WTC11 (cell line): ENCODE measurements around the gene VPS18. TPM values are rescaled to one million over a fixed set of nuclear protein-coding genes. Genes with fewer than 3 reads are reported as not detected.
A peak's percentile ranks its signal among the peaks of the same experiment; 100 is the strongest.

Source experiments
- ATAC-seq: fragments of 200-7000 bp; cut with Tn5 transposase; 2 replicates; pipeline ENCODE4 v1.10.0; 2021; ENCODE audit warnings: mild to moderate bottlenecking, moderate library complexity
- CTCF ChIA-PET: fragments of 300-600 bp; sonication (Branson Sonifier 250); formaldehyde crosslinking; loops from one replicate; lab custom pipeline; 2021; ENCODE audit warnings: antibody characterized with exemption; lab: Charles Lee
- POLR2A ChIA-PET: fragments of 350-600 bp; sonication (Branson Sonifier 250); formaldehyde crosslinking; loops from one replicate; lab custom pipeline; 2021; ENCODE audit warnings: antibody characterized with exemption; lab: Charles Lee
- DNase-seq: peaks from one replicate; pipeline ENCODE4 v3.0.0; 2021; ENCODE audit warnings: low spot score
- H3K27ac Mint-ChIP-seq: 2 replicates; pipeline ENCODE4 v1.8.0; 2021; ENCODE audit warnings: mixed read lengths
- H3K27me3 Mint-ChIP-seq: 2 replicates; pipeline ENCODE4 v1.8.0; 2021; ENCODE audit warnings: low read depth, mild to moderate bottlenecking, moderate library complexity, mixed read lengths
- H3K36me3 Mint-ChIP-seq: 2 replicates; pipeline ENCODE4 v1.8.0; 2021; ENCODE audit warnings: mixed read lengths
- H3K4me1 Mint-ChIP-seq: 2 replicates; pipeline ENCODE4 v1.8.0; 2022; ENCODE audit warnings: mixed read lengths
- H3K4me3 Mint-ChIP-seq: 2 replicates; pipeline ENCODE4 v1.8.0; 2021; ENCODE audit warnings: mild to moderate bottlenecking, moderate library complexity, mixed read lengths
- H3K9me3 Mint-ChIP-seq: 2 replicates; pipeline ENCODE4 v1.8.0; 2021; ENCODE audit warnings: mixed read lengths
- ATF1 ChIP-seq: sonication (generic); formaldehyde crosslinking; IDR thresholded peaks from 2 replicates; pipeline ENCODE4 v1.8.1; 2023; ENCODE audit warnings: mild to moderate bottlenecking, moderate library complexity, missing genetic modification reagents
- ATF2 ChIP-seq: sonication (generic); formaldehyde crosslinking; IDR thresholded peaks from 2 replicates; pipeline ENCODE4 v1.8.1; 2022; ENCODE audit warnings: low read depth, missing genetic modification reagents, borderline replicate concordance
- CDX4 ChIP-seq: fragments of 250-450 bp; sonication (Bioruptor Pico); IDR thresholded peaks from 2 replicates; pipeline ENCODE4 v1.9.0; 2021; ENCODE audit warnings: moderate library complexity, mild to moderate bottlenecking, inconsistent platforms, borderline replicate concordance
- E2F5 ChIP-seq: sonication (generic); formaldehyde crosslinking; IDR thresholded peaks from 2 replicates; pipeline ENCODE4 v1.8.1; 2022; ENCODE audit warnings: mild to moderate bottlenecking, moderate library complexity, missing genetic modification reagents
- FOXK1 ChIP-seq: sonication (generic); formaldehyde crosslinking; IDR thresholded peaks from 2 replicates; pipeline ENCODE4 v1.8.0; 2022; ENCODE audit warnings: mild to moderate bottlenecking, moderate library complexity, missing genetic modification reagents
- FOXP1 ChIP-seq: sonication (generic); formaldehyde crosslinking; IDR thresholded peaks from 2 replicates; pipeline ENCODE4 v1.8.0; 2022; ENCODE audit warnings: missing genetic modification reagents, mild to moderate bottlenecking, moderate library complexity, borderline replicate concordance
- FOXP4 ChIP-seq: sonication (generic); formaldehyde crosslinking; IDR thresholded peaks from 2 replicates; pipeline ENCODE4 v1.8.0; 2022; ENCODE audit warnings: mild to moderate bottlenecking, missing genetic modification reagents
- NR2C2 ChIP-seq: sonication (generic); formaldehyde crosslinking; IDR thresholded peaks from 2 replicates; pipeline ENCODE4 v1.8.0; 2022; ENCODE audit warnings: mild to moderate bottlenecking, missing genetic modification reagents
- PRRX2 ChIP-seq: fragments of 250-450 bp; sonication (Bioruptor Pico); IDR thresholded peaks from 2 replicates; pipeline ENCODE4 v1.8.0; 2021; ENCODE audit warnings: mild to moderate bottlenecking
- TEAD1 ChIP-seq: sonication (generic); formaldehyde crosslinking; IDR thresholded peaks from 2 replicates; pipeline ENCODE4 v1.8.0; 2022; ENCODE audit warnings: mild to moderate bottlenecking, missing genetic modification reagents
- USF2 ChIP-seq: sonication (generic); formaldehyde crosslinking; IDR thresholded peaks from 2 replicates; pipeline ENCODE4 v1.8.1; 2023; ENCODE audit warnings: mild to moderate bottlenecking, missing genetic modification reagents, moderate library complexity
- ZNF121 ChIP-seq: sonication (generic); formaldehyde crosslinking; IDR thresholded peaks from 2 replicates; pipeline ENCODE4 v1.8.0; 2023; ENCODE audit warnings: missing genetic modification reagents
- ZNF532 ChIP-seq: fragments of 250-450 bp; sonication (Bioruptor Pico); IDR thresholded peaks from 2 replicates; pipeline ENCODE4 v1.9.0; 2021; ENCODE audit warnings: mild to moderate bottlenecking, borderline replicate concordance
- total RNA-seq: library from RNA; stranded (reverse); gene quantifications from 3 replicates; pipeline ENCODE4 v1.2.3, GENCODE V29; 2021

VPS18 gene
- total RNA-seq, 1 experiment from 2014 or later: 27.3 TPM

GRCh38 chr15:40908095-40908494 is 13.8 kb downstream of the VPS18 start (continued):
- TF ChIP-seq ZNF532 (CRISPR knock-in tag): no peak

- POLR2A ChIA-PET: no interaction called here
- ATAC-seq (no peak), DNase-seq (no peak)
- Mint-ChIP-seq H3K27ac (no peak overlapping the region; the same call in 1 of the 2 replicates), H3K36me3 (no peaks in the 10 kb centered on the region), H3K4me1 (peaks cover 23% of the 10 kb centered on the region), H3K27me3 (no peaks in the 10 kb centered on the region), H3K4me3 (no peak overlapping the region), H3K9me3 (no peaks in the 10 kb centered on the region)
- no peak for TF ChIP-seq E2F5 (CRISPR knock-in tag)
- no peak for TF ChIP-seq CDX4 (CRISPR knock-in tag)
- peak; percentile 42; the same call in 1 of the 2 replicates for TF ChIP-seq FOXP1 (CRISPR knock-in tag)
- CTCF ChIA-PET: interaction anchor here (1.1 to 7.8 kb wide), 6 partner anchors 18 to 163 kb away, joined by 3 to 101 read pairs (median 5); partner anchors contain the start of gene DLL4
These were observed 15.7 kb downstream of the VPS18 start for GRCh38 chr15:40909662-40910630.

- Mint-ChIP-seq H3K36me3 (no peaks in the 10 kb centered on the region), H3K9me3 (no peaks in the 10 kb centered on the region), H3K4me1 (peaks cover 26% of the 10 kb centered on the region), H3K27me3 (no peaks in the 10 kb centered on the region), H3K4me3 (no peak overlapping the region), H3K27ac (peak overlapping the region; percentile 40; the same call in 1 of the 2 replicates)
- DNase-seq (peak; percentile 60), ATAC-seq (peak; percentile 37)
- ChIA-PET POLR2A (interaction anchor here (0.5 to 0.6 kb wide), 2 partner anchors 244 to 381 kb away, joined by 3 read pairs; no protein-coding TSS in a partner anchor), CTCF (interaction anchor here (0.6 to 7.8 kb wide), 7 partner anchors 8 to 38 kb away, joined by 3 to 101 read pairs (median 6); partner anchors contain the start of genes DLL4 and VPS18)
- TF ChIP-seq ATF1 (CRISPR knock-in tag) (no peak), PRRX2 (CRISPR knock-in tag) (no peak), FOXK1 (CRISPR knock-in tag) (0 out of 2 replicates have a peak, but pooled peaks have one; percentile 39), FOXP4 (CRISPR knock-in tag) (peak; percentile 73; the same call in 1 of the 2 replicates), NR2C2 (no peak), ZNF121 (CRISPR knock-in tag) (peak; percentile 69; the same call in 1 of the 2 replicates), ATF2 (no peak), TEAD1 (CRISPR knock-in tag) (no peak), USF2 (no peak)
These were observed 16.9 kb downstream of the VPS18 start for GRCh38 chr15:40911141-40911540.
